NCI-H1930 (cell line): Measurements from ENCODE around the gene ANGPT4.
A peak's percentile ranks its signal among the peaks of the same experiment; 100 is the strongest.

ENCODE experiments used
- DNase-seq, 2 experiments: peaks; one replicate each; lab custom pipeline; 2025; lab: John Stamatoyannopoulos, UW

ANGPT4 gene

DNA sequence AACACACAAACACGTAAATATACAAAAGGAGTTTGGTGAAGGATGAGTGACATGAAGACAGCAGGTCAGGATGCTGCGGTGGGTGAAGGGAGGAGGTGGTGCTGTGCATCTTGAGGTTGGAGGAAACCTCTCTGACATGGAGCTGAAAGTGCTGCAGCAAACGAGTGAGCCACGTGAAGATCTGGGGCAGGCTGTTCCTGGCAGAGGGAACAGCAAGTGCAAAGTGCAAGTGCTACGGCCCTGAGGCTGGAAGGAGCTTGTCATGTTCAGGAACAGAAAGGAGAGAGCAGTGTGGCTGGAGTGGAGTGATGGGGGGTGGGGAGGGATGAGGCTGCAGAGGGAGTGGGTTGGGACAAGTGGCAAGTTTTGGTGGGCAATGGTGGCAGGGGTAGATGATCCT, 24.8 kb upstream of the ANGPT4 start:
- DNase-seq, result no peak

DNA sequence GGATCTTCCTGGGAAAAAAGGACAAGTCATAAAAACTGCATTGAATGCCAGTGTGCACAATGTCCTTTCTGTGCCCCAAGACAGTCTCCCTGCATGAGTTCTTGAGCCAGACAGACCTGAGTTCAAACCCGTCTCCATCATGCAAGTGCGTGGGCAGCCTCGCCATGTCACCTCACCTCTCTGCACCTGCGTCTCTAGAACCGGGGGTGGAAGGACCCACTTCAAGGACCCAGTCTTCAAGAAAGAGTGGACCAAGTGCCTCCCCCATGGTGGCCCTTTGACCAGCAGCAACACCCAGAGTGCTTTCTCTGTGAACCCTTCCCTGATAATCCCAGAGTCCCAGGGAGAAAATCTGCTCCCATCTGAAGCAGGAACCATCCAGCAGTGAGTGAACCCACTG, 23.5 kb upstream of the ANGPT4 start:
- no peak for DNase-seq

DNA sequence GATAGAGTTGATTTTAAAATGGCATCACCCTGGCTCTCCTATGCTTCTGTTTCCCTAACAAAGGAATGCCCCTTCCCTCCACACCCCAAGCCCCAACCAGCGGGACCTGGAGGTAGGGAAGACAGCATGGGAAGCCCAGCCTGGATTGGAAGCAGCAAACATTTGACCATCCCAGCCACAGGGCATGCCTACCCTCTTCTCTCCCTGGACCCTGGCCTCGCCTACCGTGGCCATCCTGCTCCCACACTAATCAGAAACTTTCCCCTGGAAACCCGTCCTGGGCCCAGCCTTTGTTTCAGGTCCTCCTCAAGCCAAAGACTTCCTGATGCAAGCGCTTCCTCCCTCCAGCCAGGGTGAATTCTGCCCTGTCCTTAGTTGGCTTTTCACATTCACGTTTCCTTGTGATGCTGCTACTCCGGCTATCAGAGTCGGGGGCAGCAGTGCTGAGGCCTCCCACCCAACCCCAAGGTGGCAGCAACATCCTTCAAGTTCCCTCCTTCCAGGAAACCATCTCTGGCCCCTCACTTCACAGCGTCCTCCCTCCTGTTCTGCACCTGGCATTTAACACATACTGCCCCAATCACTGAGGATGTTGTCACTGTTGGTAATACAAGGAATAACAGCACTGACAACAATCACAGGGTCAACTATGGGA, 18.2 kb upstream of the ANGPT4 start:
- DNase-seq, result no peak

DNA sequence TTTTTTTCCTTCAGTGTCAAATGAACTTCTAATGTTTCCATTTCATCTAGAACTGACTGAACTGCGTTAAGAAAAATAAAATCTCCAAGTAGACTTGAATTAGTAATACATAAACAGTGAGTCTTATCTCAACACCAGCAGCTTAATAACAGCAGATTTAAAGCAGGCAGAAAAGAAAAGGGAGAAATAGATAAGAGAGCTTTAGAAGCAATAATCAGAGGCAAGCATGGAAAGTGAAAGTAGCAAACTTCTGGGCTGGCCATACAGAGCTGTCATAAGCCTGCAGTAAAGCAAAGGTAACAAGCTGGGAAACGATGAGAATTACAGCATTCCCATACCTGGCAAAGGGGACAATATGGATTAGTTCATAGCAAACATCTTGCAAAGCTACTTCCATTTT, 16.9 kb upstream of the ANGPT4 start:
- DNase-seq, result no peak

DNA sequence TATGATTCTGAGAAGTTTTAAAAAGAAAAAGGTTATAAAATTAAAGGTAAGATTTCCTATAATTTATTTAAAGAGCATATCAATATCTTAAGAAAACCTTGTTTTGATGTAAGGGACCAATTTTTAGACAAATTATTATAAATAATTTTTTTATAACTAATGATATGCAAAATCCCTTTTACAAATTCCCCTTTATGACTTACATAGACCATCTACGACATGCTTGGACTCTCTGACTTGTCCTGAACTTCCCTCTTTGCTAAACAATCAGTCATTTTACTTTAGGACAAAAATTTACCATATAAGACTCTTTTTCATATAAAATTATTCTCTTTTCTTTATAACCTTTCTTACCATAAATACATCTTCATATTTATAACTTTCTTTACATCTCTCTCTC, 15.3 kb upstream of the ANGPT4 start:
- peak in 1 of 2 experiments; percentile 32 for DNase-seq

DNA sequence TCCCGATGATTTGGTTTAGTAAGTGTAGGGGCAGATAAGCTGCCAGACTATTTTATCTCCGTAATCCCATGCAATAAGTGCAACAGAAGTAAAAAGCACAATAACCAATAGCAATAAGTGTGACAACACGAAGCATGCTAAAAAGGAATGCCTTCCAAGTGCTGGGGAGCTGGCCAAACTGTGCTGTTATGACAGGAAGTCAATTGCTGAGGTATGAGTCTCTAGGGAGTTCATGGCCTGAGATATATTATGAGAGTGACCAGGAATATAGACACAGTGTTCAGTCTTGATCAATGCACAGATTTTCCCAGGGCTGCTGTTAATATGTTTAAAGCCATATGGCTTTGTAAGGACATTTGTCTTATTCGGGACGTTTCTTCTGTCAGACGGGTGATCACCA, 10.5 kb upstream of the ANGPT4 start:
- DNase-seq, result no peak

DNA sequence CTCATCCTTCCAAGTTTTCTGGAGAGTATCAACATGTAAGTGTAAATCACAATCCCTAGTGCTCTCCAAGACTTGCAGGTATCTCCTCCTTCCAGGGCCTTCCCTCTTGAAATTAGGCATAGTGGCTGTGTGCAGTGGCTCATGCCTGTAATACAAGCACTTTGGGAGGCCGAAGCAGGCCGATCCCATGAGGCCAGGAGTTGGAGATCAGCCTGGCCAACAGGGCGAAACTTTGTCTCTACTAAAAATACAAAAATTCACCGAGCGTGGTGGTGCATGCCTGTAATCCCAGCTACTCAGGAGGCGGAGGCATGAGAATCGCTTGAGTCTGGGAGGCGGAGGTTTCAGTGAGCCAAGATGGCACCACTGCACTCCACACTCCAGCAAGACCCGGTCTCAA, 9.4 kb upstream of the ANGPT4 start:
- DNase-seq, result no peak

DNA sequence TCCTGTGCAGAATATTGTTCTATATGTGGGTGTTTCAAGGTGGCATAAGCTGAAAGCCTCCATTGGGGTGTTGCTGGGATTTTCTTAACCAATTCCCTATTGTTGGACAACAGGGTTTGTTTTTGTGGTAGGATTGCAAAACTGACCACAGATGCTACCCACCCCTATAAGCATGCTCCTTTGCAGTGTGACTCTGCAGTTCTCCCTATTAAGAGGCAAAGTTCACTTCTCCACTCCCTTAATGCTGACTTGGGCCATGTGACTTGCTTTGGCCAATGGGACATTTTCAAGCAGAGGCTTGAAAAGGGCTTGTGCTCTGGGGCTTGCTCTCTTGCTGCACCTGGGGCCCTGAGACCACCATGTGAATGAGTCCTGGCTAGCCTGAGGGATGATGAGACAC, 8.5 kb upstream of the ANGPT4 start:
- DNase-seq, result no peak

DNA sequence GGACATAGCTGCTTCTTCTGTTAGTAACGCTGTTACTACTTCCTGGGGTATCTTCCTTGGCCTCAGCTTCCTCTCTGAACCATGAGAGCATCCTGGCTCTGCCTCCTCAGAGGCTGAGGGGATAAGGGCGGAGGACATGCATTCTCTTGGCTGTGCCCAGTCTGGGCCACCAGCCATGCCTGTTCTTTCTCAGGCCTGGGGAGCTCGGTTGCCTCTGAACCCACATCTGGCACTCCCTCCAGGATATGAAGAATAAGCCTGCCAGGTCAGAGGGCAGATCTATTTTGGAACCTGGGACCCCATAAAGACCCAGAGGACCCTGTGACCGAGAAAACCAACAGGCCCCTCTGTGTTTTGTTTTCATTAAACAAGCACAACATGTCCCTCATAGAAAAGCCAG, 6.6 kb upstream of the ANGPT4 start:
- DNase-seq, result no peak

DNA sequence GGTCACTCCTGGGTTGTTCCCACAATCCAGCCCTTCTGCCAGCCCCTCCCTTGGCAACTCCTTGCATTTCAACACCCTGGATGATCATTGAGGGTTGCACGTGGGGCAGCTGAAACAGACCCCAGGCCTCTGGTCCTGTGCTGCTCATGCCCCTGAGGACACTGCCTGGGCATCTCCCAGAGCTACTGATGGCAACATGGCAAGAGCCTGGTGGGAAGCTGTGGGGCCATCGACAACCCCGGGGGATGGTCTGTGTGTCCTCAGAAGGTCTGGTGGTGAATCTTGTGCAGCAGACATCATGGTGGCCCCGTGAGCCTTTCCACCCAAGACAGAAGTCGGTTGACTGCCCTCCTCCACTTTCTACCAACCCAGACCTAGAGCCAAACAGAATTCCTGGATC, 4.9 kb upstream of the ANGPT4 start:
- DNase-seq, result no peak

DNA sequence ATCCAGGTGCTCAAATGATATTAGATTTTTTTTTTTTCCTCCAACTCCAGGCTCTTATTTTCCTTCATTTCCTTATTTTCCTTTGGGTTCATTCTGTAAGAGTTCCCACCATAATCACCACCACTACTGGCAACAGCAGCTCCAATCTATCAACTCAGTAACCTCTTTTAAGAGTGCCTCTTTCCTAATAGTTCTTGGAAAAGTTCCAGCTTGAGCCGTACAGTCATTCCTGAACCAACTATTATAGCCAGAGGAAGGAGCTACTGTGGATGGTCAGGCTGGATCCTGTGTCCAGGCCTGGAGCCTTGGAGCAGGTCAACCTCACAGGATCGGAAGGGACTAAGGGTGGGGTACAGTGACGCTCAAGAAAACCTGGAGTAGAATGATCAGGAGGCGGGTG, 4.2 kb upstream of the ANGPT4 start:
- DNase-seq, result no peak

DNA sequence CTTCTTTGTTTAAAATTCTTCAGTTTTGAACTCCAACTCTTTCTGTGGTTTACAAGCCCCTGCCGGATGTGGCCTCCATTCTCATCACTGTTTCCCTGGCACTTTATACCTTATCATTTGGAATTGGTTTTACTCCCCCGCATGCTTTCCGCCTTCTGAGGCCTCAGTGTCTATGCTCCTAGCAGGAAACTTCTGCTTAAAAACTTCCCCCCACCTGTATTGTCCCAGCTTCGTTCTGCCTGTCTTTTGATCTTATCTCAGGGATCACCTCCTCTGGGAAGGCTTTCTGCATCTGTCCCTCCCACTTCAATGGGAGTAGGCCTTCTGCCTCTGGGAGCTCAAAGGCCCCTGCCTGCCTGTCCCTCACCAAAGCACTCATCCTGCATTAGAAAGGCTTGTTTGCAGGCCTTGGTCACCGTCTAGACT, 3.4 kb upstream of the ANGPT4 start:
- DNase-seq, result no peak

DNA sequence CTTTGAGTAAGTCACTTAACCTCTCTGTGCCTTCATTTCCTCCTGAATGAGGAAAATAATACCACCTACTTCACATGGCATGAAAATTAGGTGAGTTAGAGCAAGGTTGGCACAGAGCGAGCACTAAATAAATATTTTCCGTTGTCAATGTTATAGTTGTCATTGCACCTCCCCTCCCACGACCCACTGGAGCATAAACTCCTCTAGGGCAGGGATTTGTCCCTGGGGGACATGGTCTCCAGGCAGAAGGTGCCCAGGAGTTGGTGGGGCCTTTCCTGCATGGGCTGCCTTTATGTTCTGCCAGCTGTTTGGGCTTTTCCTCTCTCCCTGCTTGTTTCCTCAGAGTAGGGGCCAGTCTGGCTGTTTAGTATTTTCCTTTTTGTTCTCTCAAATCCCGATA, 1.3 kb upstream of the ANGPT4 start:
- no peak for DNase-seq

DNA sequence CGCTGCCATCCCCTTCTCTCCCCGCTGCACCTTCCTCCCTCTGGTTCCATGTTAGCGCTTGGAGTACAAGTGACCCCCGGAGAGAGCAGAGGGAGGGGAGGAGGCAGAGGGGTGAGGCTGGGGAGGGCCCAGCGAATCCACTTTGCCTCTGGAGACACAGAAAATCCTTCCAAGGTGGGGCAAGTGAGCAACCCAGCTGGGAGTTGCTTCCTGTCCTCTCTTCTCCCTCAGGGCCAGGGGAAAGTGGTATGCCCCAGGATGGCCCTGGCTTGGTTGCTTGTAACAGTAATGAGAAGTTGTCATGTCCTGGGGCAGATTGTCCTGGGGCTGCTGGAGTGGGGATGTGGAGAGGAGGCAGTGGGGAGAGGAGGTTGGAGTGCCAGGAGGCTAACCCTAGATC, 691 bp upstream of the ANGPT4 start:
- no peak for DNase-seq

DNA sequence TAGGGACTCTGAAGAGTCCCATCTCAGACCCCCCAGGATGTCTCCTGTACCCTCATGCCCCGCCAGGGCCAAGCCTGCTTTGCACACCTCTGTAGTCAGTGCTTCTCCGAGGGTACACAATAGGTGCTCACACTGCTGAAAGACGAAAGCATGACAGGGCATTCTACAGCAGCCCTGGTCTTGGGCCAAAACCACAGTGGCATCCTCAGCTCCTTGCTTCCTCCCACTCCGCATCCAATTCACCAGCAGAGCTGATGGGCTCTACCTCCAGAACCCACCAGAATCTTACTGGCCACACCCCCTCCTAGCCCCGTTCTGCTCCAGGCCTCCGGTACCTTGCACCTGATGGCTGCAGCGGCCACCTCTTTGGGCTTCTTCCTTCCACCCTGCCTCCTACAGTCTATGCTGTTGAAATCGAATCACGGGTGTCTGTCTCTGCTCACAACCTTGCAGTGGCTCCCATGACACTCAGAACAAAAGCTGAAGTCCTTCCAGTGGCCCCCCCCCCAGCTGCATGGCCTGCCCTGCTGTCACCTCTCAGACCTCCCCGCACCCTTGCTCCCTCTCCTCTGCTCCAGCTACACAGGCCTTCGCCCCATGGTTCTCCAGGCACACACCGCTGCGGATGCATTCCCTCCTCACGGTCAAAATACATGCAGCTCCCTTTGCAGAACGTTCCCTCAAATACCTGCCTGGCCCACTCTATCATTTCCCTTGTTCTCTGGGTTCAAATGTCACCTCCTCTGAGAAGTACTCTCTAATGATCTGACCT, 1.2 kb downstream of the ANGPT4 start:
- DNase-seq, result no peak

DNA sequence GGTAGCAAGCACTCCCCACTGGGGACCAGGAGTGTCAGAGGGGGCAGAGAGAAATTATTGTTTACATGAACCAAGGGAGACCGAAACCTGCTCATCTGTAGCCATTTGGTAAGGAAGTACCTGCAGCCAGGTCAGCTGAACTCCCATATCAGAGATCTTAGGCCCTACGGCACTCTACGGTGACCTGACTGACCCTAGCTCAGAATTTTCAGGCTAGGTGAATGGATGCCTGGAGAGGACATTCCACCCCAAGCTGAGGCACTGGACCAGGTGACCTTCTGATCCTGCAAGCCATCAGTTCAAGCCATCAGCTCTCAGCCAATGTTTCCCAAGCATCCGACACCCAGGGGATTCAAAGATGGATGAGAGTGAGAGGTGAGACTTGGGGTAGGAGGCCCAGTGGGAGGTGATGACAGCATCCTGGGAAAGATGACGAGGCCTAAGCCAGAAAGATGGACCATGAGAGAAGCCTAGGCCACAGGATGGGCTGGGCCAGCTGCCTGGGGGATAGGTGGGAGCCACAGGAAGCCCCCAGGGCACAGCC, 2.8 kb downstream of the ANGPT4 start:
- no peak for DNase-seq

DNA sequence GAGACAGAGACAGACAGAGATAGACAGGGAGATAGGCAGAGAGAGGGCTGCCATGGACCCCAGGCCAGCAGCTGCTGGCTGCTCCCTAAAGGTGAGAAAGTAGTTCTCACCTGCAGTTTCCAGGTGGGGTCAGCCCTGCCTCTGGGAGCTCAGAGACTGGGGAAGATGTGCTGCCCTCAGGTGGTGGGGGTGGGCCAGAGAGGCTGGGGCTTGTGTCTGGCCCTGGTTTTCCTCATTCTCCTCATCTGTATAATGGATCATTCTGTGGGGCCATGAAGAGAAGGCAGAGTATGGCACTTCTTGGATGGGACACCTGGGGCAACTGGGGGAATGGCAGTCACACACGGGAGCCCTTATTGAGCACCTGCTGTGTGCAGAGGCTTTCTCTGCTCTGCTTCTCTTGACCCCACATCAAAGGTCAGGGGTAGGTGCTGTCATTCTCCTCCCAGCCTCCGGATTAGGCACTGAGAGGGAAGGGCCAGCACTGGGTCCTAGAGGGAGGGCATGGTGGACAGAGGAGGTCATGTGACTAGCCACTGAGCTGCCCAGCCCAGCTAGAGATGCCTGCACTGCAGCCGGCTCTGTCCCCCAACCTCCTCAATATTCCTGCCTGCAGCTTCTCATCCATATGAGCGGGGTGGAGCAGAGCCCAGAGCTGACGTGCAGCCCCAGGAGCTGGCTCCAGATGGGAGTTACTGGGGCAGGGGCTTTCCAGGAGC, 4.1 kb downstream of the ANGPT4 start:
- DNase-seq, result no peak

DNA sequence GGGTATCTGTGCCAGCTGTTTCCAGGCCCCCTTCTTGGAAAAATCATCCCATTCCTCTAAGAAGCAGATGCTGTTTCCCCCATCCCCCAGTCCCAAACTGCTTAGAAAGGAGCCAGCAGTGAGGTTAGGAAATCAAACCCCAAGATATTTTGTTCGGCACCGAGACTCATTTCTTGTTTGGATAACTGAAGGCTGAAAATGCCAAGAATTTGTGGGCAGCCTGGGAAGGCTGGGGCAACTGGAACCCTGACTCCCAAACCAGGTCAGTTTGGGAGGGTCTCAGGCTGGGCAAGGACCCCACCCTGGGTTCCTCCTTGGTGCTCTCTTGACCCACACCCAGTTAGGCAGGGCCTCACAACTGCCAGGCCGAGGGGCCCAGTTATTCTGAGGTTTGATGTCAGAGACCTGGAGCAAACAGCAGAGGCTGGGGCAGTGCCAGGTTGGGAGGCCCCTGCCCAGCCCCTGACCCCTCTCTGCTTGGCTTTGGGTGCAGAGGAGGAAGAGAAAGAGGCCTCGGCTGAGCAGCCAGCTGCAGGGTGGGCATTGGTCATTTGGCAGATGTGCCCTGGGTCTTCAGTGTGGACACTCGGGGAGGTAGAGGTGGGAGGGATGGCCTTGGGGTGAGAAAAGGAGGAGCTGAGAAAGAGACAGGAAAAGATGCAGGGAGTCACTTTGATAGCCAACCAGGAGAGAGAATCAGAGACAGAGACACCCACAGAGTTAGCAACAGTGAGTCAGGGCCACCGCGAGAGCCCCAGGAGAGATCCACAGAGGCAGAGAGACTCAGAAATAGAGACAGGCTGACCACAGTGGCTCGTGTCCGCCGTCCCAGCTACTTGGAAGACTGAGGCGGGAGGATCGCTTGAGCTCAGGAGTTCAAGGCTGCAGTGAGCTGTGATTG, 5.0 kb downstream of the ANGPT4 start:
- no peak for DNase-seq

DNA sequence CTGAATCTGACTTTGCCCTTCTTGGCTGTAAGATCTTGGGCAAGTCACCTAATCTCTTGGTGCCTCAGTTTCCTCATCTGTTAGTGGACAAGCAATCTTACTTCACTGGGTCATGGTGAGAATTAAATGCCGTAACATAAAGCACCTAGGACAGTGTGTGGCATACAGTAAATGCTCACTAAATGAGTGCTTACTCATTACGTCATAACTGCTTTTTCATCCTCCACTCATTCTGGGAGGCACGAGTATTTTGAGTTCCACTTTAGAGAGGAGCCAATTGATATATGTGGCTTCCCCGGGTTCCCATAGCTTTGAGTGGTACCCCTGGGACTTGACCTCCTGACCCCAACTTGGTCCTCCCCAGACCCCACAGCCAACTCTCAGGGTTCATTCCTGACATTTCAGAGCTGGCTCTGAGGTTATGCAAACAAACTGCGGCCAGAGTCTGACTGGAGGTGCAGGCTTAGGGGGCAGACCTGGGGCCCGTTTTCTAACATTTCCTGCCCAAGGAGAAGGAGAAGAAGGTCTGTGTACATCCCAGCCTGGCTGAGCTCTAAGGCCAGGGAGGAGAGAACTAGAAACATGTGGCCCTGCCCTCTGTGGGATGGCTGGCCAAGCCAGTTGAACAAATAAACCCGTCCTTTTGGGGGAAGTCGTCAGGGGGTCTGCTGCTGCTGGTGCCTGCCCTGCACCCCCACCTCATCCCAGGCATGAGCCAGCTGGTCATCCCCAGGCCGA, 5.8 kb downstream of the ANGPT4 start:
- DNase-seq, result no peak

DNA sequence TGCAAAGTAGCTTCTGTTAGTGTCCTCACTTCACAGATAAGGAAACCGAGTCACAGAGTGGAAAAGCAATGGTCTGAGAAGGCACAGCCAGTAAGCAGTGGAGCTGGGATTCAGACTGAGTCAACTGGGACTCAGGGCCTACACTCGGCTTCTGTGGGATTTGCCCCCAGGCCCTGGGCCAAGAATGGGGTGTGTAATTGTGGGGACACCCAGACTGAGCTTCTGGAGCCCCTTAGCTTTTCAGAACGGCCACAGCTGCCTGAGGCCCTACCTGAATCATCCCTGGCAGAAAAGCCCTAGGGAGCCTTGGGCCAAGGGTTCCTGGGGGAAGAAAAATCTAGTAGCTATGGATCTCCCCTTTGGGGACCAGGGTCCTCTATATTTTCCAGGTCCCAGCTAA, 6.5 kb downstream of the ANGPT4 start:
- no peak for DNase-seq

DNA sequence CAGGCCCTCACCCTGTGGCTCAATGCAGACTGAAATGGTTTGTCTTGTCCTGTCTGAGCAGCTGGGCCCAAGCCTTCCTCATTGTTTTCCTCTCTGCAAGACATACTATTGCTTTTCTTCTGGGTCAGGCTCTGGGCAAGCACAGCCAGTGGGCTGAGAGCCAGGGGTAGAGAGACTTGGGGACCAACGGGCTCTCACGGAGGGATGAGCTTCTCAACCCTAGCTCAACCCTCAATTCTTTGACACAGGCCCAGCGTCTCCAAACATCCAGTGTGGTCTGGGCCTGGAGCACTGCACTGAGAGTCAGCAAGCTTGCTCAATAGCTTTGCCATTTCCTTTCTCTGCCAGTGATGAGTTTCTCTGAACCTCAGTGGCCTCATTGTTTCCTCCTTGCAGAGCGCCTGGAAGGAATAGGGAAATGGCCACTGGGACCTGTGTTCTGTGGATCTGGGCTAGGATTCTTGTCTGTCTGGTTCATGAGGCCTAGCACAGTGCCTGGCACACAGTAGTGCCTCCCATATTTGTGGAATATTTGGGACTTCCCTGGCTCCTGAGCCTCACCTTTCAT, 9.3 kb downstream of the ANGPT4 start:
- DNase-seq, result no peak
